Urinary bladder (tissue), 4 donors: ENCODE results near the gene AEBP2. TPM values are rescaled to one million over a fixed set of nuclear protein-coding genes. Genes with fewer than 3 reads are reported as not detected.
"Not testable (repeated sequence)": the region's sequence is repeated elsewhere in the genome, so short reads cannot be mapped to it uniquely, and the experiment has no call there.

Experiments
- DNase-seq: peaks from one replicate; pipeline ENCODE4 v3.0.0-alpha.2; 2015; ENCODE audit errors: extremely low spot score
- H3K27ac ChIP-seq: one replicate; pipeline ENCODE4 v1.5.1; 2013; ENCODE audit warnings: low read depth, mild to moderate bottlenecking, moderate library complexity
- H3K36me3 ChIP-seq: one replicate; pipeline ENCODE4 v1.6.1; 2013; ENCODE audit warnings: mild to moderate bottlenecking, moderate library complexity; ENCODE audit not compliant: insufficient read depth
- H3K4me1 ChIP-seq: one replicate; pipeline ENCODE4 v1.6.1; 2013; ENCODE audit warnings: mild to moderate bottlenecking, moderate library complexity; ENCODE audit not compliant: insufficient read depth
- H3K4me3 ChIP-seq: one replicate; pipeline ENCODE4 v1.5.1; 2013; ENCODE audit warnings: low read depth, low read length
- WGBS: extraction: QIAGEN DNeasy Blood & Tissue Kit; methylation state at CpG from one replicate; pipeline ENCODE4 v1.1.7; 2013; 5-methylcytosine and 5-hydroxymethylcytosine counted together
- polyA plus RNA-seq: library from polyadenylated mRNA; stranded (reverse); fragments of 200-250 nt; gene quantifications from one replicate; pipeline ENCODE4 v1.2.3, GENCODE V29; 2013
- total RNA-seq: library from RNA; depleted of rRNA; stranded (reverse); fragments of >200 nt; gene quantifications from one replicate; pipeline ENCODE4 v1.2.3, GENCODE V29; 2014
- donor health status: healthy with polysubstance abuse.
- donor health status: healthy.

Gene AEBP2
- total and polyA plus RNA-seq, 2 donors = 24.4 to 77.0 TPM

DNA sequence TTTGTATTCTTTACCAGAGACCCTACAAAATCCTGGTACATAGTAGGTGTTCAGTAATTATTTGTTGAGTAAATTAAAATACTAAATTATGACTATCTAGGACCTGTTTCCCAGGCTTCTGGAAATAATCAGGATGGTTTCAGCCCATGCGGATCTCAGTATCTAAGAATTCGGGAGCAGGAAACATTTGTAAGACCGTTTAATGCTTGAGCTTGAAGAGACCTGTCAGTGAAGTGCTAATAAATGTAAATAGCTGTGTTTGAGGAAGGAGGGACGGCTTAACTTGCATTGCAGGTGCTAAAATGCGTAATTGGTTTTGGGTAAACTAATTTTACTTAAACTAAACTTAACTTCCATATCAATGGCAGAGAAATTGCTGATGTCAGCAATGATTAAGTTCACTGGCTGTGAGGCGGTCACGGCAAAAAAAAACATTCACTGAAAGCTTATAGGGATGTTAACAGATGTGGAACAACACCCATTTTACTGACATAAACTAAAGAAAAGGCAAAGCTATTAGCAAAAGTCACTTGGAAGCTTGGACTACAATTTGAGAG, 28.6 kb upstream of the AEBP2 start:
- Histone ChIP-seq H3K4me1 (no peaks in the 10 kb centered on the region), H3K27ac (no peak overlapping the region), H3K4me3 (no peak overlapping the region), H3K36me3 (no peaks in the 10 kb centered on the region)
- no peak for DNase-seq
- 58% methylated on average over 7 of the region's 7 CpGs for WGBS

GRCh38 chr12:19411234-19412204, 27.8 kb upstream of the AEBP2 start:
- no peak for DNase-seq
- no peaks in the 10 kb centered on the region for H3K4me1 ChIP-seq
- WGBS = 90% methylated on average over 10 of the region's 10 CpGs
- H3K4me3 ChIP-seq = no peak overlapping the region
- H3K27ac ChIP-seq = no peak overlapping the region
- no peaks in the 10 kb centered on the region for H3K36me3 ChIP-seq

DNA sequence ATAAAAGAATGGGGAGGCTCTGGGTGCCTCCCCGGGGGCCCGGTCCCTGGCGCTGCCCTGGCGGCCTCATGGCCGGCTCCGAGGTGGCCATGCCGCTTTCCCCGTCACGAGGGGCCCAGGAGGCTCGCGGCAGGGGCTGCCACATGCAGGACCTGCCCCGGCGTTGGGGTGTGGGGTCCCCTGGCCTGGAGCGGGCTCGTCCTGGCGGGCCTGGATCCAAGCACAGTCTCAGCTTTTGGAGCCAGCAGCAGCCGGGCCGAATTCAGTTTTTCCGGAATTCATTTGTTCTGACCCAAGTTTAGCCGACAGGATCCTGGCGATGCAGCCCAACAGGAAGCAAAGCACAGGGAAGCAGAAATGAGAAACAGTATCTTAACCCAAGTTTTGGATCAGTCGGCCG, 26.4 kb upstream of the AEBP2 start:
- no peak overlapping the region for H3K4me3 ChIP-seq
- no peaks in the 10 kb centered on the region for H3K36me3 ChIP-seq
- 84% methylated on average over 23 of the region's 23 CpGs for WGBS
- no peaks in the 10 kb centered on the region for H3K4me1 ChIP-seq
- no peak for DNase-seq
- H3K27ac ChIP-seq = no peak overlapping the region

GRCh38 chr12:19413582-19413981, 25.7 kb upstream of the AEBP2 start:
- WGBS = 97% methylated on average over 5 of the region's 5 CpGs
- H3K4me1 ChIP-seq, H3K36me3 ChIP-seq, DNase-seq, H3K4me3 ChIP-seq, H3K27ac ChIP-seq: not testable (repeated sequence)

DNA sequence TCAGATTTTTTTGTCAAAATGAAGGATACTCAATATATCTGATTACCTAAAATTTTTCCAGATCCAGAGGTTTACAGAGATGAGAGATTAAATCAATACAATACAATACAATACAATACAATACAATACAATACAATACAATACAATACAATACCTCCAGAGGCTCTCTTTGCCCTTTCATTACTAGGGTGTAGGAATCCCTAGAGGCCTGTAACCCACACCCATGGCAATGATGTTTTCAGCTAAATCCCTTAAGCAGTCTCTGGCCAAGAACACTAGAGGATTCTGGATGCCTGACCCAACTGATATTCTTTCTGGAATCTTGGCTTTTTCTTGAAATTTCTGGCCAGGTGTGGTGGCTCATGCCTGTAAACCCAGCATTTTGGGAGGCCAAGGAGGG, 23.7 kb upstream of the AEBP2 start:
- H3K4me3 ChIP-seq = no peak overlapping the region
- H3K4me1 ChIP-seq = no peaks in the 10 kb centered on the region
- no peak for DNase-seq
- no peak overlapping the region for H3K27ac ChIP-seq
- H3K36me3 ChIP-seq = no peaks in the 10 kb centered on the region

GRCh38 chr12:19419086-19419485, 20.2 kb upstream of the AEBP2 start:
- Histone ChIP-seq H3K36me3 (no peaks in the 10 kb centered on the region), H3K4me1 (no peaks in the 10 kb centered on the region), H3K27ac (no peak overlapping the region), H3K4me3 (no peak overlapping the region)
- WGBS = 98% methylated on average over 14 of the region's 14 CpGs
- DNase-seq = no peak

DNA sequence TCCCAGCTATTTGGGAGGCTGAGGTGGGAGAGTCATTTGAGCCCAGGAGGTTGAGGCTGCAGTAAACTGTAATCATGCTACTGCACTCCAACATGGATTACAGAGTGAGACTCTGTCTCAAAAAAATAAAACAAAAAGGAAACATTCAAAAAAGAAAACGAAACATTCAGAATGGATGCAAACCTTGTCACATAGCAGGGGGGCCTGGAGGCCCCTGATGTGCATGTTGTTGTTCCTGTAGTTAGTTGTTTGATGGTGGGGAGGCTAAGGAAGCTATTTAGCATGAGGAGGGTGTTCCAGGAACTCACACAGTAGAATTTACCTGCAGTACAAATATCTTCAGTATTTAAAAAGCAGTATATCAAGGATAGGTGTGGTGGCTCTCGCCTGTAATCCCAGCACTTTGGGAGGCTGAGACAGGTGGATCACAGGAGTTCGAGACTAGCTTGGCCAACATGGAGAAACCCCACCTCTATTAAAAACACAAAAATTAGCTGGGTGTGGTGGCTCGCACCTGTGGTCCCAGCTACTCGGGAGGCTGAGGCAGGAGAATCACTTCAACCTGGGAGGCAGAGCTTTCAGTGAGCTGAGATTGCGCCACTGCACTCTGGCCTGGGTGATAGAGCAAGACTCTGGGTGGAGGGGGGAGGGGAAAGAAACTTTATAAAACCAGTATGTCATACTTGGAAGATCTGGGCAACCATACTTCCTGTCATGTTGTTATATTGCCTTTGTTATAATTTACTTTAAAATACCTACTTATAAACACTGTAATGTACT, 17.6 kb upstream of the AEBP2 start:
- no peak overlapping the region for H3K27ac ChIP-seq
- DNase-seq = no peak
- WGBS = 79% methylated on average over 6 of the region's 6 CpGs

DNA sequence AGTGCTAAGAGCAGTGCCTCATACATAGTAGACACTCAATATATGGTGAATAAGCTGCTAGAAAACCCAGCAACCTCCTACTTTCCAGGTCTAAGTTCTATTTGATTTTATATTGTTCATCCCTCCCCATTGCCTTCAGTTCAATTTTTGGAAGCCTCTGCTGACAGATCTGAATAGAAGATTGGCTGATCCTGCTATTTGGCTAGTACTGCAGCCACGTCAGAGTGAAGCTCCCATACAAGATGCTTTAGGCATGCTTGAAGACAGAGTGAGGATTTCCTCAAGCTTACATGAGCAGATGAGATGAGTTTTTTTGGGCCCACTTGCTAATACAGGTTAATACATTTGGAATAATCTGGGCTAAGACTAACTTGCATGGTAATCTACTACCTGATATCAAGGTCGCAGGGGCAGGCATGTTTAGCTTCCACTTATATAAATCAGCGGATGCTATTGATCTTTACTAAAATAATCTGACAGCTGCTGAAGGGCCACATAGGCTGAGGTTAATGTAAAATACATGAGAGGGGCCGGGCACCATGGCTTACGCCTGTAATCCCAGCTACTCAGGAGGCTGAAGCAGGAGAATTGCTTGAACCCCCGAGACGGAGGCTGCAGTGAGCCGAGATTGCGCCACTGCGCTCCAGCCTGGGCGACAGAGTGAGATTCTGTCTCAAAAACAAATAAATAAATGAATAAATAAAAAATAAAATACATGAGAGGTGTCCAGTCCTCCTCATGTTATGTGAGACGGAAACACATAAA, 15.9 kb upstream of the AEBP2 start:
- DNase-seq = no peak
- 90% methylated on average over 12 of the region's 12 CpGs for WGBS
- Histone ChIP-seq H3K36me3 (no peaks in the 10 kb centered on the region), H3K27ac (no peak overlapping the region), H3K4me1 (no peaks in the 10 kb centered on the region), H3K4me3 (no peak overlapping the region)

More for the DNA sequence above, 17.6 kb upstream of the AEBP2 start:
- Histone ChIP-seq H3K4me1 (no peaks in the 10 kb centered on the region), H3K4me3 (no peak overlapping the region), H3K36me3 (no peaks in the 10 kb centered on the region)

GRCh38 chr12:19428246-19428645, 11.0 kb upstream of the AEBP2 start:
- no peaks in the 10 kb centered on the region for H3K36me3 ChIP-seq
- H3K4me1 ChIP-seq = no peaks in the 10 kb centered on the region
- WGBS = 78% methylated on average over 5 of the region's 5 CpGs
- H3K4me3 ChIP-seq = no peak overlapping the region
- no peak overlapping the region for H3K27ac ChIP-seq
- no peak for DNase-seq

- not testable (repeated sequence) for H3K4me1 ChIP-seq, H3K4me3 ChIP-seq, DNase-seq, H3K36me3 ChIP-seq, H3K27ac ChIP-seq
- 99% methylated on average over 2 of the region's 2 CpGs for WGBS
These were observed 9.8 kb upstream of the AEBP2 start for GRCh38 chr12:19429491-19429890.

GRCh38 chr12:19430988-19431387, 8.3 kb upstream of the AEBP2 start:
- no peak for DNase-seq
- Histone ChIP-seq H3K27ac (no peak overlapping the region), H3K4me1 (no peaks in the 10 kb centered on the region), H3K36me3 (no peaks in the 10 kb centered on the region), H3K4me3 (no peak overlapping the region)

DNA sequence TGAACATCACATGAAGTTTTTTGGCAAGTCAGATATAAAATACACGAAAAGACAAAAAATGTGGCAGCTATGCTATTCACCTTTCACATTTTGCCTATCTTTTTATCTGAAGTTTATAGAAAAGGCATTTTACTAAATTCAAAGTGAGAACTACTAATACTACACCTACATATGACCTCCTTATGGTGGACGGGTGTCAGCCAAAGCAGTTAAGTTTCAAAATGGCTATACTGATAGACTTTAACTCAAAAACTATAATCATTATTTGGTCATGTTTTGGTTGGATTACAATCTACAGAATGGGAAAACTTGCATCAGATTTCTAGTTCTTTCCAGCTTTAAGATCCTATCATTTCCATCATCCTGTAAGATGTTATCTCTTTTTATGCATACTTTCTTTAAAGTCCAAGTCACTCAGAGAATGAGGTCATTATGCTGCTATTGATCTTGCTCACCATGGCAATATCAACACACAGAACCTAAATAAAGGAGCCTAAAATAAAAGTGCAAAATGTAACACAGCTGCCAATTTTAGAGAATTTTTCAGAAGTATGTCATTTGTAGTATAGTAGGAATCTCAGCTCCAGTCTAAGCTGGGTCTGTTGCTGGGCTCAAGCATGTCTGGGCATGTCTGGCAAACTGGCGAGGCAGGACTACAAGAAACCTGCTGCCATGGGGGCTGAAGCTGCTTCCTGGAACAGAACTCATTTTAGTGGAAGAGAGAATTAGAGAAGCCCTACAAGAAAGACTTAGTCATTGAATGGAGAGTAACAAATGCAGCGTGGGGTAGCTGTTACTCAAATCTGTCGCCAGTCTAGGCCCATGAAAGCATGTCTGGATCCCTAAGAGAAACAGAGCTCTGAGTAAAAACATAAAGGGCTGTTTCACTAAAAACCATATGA, 7.6 kb upstream of the AEBP2 start:
- no peaks in the 10 kb centered on the region for H3K4me1 ChIP-seq
- no peaks in the 10 kb centered on the region for H3K36me3 ChIP-seq
- peak overlapping the region; percentile 23 for H3K27ac ChIP-seq
- no peak overlapping the region for H3K4me3 ChIP-seq
- peak; percentile 71 for DNase-seq
- WGBS = 70% methylated on average over 5 of the region's 5 CpGs
